Activated CD8-positive, alpha-beta memory T cell treated with anti-CD3 and anti-CD28 coated beads, Interleukin-2, amount 50 U/mL, for 48 hours (primary cell): ENCODE results near the gene PPP1R3A.
"Not testable (repeated sequence)": the region's sequence is repeated elsewhere in the genome, so short reads cannot be mapped to it uniquely, and the experiment has no call there.

ENCODE experiments used
- DNase-seq: peaks from one replicate; pipeline ENCODE4 v3.0.0-alpha.2; 2020

The PPP1R3A gene

GRCh38 chr7:113918946-113919345 is at the start of gene PPP1R3A:
Gene PPP1R3A (minus strand): TSS chr7:113919009. CDS start chr7:113918996, 13 bp downstream.
- DNase-seq, result no peak

DNA sequence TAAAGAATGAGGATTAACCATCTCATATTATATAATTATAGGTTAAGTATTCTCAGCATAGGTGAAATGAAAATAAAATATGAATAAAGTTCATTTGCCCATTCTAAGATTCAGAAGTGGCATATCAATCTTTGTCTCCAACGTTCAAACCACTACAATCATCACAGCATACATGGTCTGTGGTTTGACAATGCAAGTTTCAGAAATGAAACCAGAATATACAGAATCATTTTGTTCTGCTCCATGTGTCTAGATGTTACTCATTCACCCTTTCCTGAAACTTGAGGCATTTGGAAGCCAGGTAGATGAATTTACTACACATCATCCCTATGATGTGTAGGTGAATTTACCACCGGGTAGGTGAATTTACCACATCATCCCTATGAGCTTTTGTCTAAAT is 44.5 kb upstream of the PPP1R3A start:
- DNase-seq, result no peak

DNA sequence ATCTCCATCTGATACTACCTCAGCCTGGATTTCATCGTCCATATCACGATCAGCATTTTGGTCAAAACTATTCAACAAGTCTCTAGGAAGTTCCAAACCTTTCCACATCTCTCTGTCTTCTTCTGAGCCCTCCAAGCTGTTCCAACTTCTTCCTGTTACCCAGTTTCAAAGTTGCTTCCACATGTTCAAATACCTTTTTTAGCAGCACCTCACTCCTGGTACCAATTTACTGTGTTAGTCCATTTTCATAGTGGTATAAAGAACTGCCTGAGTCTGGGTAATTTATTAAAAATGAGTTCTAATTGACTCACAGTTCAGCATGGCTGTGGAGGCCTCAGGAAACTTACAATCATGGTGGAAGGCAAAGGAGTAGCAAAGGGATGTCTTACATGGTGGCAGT is 41.1 kb upstream of the PPP1R3A start:
- no peak for DNase-seq

DNA sequence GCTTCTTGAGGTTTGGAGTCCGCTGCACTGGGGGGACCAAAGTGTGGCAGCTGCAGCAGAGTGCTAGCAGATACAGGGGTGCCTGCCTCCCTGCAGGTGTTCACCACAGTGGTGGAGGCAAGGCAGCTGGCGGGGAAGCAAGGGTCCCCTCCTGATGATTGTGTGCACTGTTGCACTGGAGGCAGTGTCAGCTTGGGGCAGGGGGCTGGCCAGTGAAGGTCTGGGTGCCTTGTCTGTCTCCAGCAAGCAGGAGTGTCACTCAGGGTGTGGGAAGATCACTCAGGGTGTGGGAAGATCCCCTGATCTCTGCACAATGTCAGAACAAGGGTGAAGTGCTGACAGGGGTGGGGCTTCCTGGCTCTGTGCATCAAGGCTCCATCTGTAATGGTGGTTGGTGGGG is 36.3 kb upstream of the PPP1R3A start:
- no peak for DNase-seq

DNA sequence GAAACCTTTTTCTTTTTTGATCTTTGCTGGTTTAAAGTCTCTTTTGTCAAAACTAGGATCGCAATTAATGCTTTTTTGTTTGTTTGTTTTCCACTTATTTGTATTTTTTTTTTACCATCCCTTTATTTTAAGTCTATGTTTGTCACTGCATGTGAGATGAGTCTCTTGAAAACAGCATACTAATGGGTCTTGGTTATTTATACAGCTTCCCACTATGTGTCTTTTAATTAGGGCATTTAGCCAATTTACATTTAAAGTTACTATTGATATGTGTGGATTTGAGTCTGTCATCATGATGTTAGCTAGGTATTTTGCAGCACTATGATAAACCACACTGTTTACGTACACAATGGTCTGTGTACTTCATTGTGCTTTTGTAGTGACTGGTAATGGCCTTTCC is 34.7 kb upstream of the PPP1R3A start:
- DNase-seq, result no peak

- no peak for DNase-seq
These were observed 26.5 kb upstream of the PPP1R3A start for GRCh38 chr7:113945018-113945938.

GRCh38 chr7:113936982-113937381 is 18.2 kb upstream of the PPP1R3A start:
- DNase-seq, result no peak

DNA sequence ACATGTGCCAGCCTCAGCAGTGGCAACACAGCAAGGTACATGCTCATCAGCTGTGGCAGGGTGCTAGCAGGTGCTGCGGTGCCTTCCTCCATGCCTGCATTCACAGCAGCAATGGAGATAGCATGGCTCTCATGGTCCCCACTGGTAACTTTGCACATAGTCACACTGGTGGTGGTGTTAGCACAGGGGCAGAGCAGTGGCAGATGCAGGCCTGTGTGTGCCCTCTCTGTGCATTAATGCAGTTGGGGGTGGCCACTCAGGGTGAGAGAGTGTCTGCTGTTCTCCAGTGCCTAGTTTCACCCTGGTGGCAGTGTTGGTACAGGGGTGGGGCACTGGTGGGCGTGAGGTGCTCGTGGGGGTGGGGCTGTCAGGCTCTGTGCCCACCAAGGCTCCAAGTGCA is 17.7 kb upstream of the PPP1R3A start:
- DNase-seq, result no peak

GRCh38 chr7:113929389-113929788 is 10.6 kb upstream of the PPP1R3A start:
- DNase-seq, result not testable (repeated sequence)

DNA sequence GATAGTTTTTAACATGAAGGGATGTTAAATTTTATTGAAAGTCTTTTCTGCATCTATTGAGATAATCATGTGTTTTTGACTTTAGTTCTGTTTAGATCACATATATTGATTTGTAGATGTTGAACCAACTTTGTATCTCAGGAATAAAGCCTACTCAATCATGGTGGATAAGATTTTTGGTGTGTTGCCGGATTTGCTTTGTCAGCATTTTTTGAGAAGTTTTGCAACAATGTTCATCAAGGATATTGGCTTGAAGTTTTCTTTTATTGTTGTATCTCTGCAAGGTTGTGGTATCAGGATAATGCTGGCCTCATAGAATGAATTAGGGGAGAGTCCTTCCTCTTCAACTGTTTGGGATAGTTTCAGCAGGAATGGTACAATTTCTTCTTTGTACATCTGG is 9.3 kb upstream of the PPP1R3A start:
- no peak for DNase-seq

DNA sequence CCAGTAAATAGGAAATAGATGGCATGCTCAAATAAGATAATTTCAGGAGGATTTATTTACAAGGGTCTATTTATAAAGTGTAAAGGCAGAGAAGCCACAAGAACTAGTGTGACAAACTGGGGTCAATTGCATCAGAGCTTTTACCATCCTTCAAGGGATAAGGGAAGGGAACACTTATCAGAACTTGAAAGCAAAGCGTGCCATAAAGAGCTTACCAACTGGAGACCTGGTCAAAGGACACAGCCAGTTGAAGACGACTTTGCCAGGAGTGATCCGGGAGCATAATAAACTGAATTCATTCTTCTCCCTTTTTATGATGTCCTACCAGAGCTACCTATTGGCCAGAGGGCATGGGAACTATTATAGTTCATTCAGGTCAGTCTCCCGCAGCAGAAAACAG is 3.2 kb upstream of the PPP1R3A start:
- DNase-seq, result no peak

DNA sequence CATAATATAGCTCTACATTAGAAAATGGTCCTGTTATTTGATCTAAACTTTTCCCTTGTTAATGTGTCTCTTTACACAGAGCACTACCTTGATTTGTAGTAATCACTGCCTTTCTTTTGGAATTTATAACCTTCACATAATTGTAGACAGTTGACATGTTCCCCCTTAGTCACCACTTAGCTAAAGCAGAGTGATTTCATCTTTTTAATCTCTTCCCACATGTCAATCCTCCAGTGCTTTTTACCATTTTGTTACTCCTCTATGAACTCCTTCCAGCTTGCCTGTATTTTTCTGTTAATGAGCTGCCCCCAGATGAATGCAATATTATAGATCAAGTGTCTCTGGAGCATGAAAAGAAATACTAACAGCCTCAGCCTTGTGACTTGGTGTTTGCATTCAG is 2.6 kb upstream of the PPP1R3A start:
- no peak for DNase-seq

- DNase-seq, result no peak
These were observed 969 bp downstream of the PPP1R3A start for GRCh38 chr7:113917840-113918239.

GRCh38 chr7:113915956-113916355 is 2.9 kb downstream of the PPP1R3A start:
- no peak for DNase-seq

DNA sequence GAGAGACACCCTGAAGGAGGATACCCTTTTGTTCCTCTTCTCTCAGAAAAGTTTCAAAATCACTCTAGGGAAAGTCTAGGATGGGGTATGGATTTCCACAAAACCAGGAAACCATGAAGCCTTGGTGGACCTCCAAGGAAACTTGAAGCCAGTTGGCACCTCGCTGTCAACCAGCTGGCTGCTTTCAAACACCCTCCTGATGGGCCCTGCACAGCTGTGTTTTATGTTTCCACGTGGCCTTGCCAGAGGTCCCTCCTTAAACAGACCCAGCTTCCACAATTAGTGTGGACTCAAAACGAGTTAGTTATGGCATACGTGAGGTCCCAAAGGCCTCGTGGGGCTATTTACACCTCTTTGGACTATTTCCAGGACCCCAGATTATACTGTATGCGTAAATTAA is 5.9 kb downstream of the PPP1R3A start:
- no peak for DNase-seq

GRCh38 chr7:113907617-113908016 is 11.2 kb downstream of the PPP1R3A start:
- DNase-seq, result no peak

GRCh38 chr7:113904521-113904920 is 14.3 kb downstream of the PPP1R3A start:
- no peak for DNase-seq

DNA sequence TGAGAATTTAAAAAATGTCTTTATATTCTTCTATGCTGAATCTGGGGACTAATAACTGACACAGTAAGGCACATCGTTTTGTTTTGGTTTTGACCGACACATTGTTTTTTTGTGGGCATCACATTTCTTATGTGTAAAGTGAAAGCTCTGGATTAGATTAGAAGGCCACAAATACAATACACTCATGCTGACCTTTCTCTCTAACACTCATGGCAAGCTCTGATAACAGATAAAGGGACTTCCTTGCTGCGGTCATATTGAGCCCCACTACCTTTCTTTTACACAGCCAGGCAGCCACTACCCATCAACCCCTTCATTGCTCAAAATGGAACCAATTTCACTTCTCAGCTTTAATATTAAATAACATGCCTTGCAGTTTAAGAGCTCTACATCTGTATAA is 26.0 kb downstream of the PPP1R3A start:
- DNase-seq, result no peak

GRCh38 chr7:113891828-113892227 is 27.0 kb downstream of the PPP1R3A start:
- DNase-seq, result no peak

- no peak for DNase-seq
These were observed 27.8 kb downstream of the PPP1R3A start for GRCh38 chr7:113891031-113891350.

DNA sequence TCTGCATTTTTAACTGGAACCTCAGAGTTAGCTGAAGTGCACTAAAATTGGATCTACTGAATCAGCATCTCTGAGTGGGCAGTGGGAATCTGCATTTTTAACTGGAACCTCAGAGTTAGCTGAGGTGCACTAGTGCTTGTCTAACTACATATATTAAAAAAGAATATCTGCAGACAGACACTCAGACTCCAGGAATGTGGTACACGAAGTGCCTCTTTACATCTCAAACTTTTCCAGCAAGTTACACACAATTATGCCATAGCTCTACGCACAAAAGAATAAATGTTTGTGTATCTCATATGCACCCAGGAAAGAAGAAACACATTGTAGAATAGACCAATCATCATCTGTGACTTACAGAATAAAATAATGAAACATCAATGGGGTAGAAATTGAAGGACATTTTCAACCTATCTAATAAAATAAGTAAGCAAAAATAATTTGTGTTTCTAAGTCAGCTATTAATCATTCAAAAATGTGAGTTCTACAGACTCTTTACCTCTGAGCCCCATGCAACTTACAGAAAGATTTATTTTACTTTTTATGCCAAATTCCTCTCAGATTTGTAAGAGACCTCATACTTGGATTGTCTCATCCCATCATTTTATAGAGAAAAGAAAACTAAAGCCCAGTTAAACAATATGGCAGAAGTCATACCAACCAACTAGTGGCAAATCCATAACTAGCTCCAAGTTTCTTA is 28.3 kb downstream of the PPP1R3A start:
- DNase-seq, result no peak

DNA sequence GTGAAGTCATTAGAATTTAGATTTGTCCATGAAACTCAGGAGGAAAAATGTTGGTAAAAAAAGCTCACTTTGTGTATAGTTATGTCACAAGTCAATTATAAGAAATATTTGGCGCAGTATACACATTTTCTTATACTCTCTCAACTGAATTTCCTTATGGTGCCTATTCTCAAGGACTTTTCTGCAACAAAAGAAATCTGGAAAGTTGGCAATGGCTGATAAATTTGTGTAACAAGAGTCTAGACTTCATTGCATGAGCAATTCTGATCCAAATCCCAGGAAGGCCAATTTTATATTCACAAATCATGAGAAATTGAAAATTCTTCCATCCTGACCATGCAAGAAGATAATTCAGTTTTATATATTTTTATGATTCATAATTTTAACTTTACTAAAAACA is 35.7 kb downstream of the PPP1R3A start:
- DNase-seq, result no peak

- DNase-seq, result no peak
These were observed 38.2 kb downstream of the PPP1R3A start for GRCh38 chr7:113880559-113880958.

GRCh38 chr7:113878394-113878992 is 40.3 kb downstream of the PPP1R3A start:
- no peak for DNase-seq
